ENCODE measurements around the gene ITPA.
A peak's percentile ranks its signal among the peaks of the same experiment; 100 is the strongest.

Gene ITPA

DNA sequence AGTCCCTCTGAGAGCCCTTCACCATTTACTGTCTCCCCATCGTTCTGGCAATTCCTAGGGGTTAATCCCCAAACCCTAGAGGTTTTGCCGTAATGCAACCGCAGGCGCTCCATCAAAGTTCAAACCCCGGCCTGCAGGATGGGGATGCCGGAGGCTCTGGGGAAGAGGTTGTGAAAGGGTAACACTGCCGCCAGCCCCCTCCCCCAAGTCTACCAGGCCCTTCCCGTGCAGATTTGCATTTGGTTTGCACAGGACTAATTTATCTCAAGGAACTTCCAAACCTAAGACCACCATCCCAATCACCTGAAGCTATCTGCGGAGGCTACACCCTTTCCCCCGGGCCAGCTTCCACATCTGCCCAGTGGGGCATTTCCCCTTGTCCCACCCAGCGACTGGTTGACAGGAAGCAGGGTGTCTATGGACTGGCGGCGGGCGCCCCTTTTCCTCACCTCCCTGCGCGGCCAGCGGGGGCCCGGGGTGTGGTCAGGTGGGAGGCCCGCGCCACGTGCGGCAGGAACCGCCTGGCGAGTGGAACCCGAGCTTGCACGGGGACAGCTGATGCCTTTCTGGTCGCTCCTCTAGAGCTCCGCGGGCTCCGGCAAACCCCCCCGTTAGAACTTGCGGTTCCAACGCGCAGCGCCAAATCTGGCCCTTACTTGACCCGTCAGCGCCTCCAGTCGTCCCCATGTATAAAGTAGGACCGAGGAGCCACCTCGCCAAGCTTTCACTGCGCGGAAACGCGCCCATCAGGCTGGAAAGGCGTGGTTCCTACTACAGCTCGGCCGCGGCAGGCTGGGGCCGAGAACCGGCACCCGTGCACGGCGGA lies 39.1 kb downstream of the ITPA start:
- Histone ChIP-seq H3K9me3 (ENCODE audit: control insufficient read depth, insufficient read depth, low read length) (no peaks in the 10 kb centered on the region), H3K36me3 (ENCODE audit: insufficient read depth, low read length) (no peaks in the 10 kb centered on the region), H3K9ac (ENCODE audit: low read depth, low read length) (peak overlapping the region; percentile 41; the same call in 1 of the 2 replicates), H3K4me1 (ENCODE audit: insufficient read depth, low read length) (peaks cover 10% of the 10 kb centered on the region; the same call in 1 of the 2 replicates)

DNA sequence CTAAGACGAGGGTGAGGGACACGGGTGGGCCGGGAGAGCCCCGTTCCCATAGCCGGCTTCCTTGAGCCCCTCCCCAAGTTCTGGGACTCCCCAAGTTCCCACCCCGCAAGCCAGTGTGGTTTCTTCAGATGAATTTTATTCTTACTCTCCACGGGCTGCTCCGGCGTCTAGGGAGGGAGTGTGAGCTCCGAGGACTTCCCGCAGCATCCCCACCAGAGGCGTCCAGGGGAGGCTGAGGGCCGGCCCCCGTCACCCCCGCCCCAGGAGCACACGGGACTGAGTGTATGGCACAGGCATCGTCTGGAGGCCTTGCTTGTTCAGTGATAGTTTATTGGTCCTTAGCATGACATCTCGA lies 39.7 kb downstream of the ITPA start:
- peak overlapping the region; percentile 41; the same call in 1 of the 2 replicates for H3K9ac ChIP-seq (ENCODE audit: low read depth, low read length)
- no peaks in the 10 kb centered on the region for H3K9me3 ChIP-seq (ENCODE audit: control insufficient read depth, insufficient read depth, low read length)
- H3K36me3 ChIP-seq (ENCODE audit: insufficient read depth, low read length): no peaks in the 10 kb centered on the region
- H3K4me1 ChIP-seq (ENCODE audit: insufficient read depth, low read length): peaks cover 10% of the 10 kb centered on the region; the same call in 1 of the 2 replicates

GRCh38 chr20:3250091-3250504 lies 40.8 kb downstream of the ITPA start:
- no peak overlapping the region for H3K9ac ChIP-seq (ENCODE audit: low read depth, low read length)
- H3K9me3 ChIP-seq (ENCODE audit: control insufficient read depth, insufficient read depth, low read length): no peaks in the 10 kb centered on the region
- peaks cover 10% of the 10 kb centered on the region; the same call in 1 of the 2 replicates for H3K4me1 ChIP-seq (ENCODE audit: insufficient read depth, low read length)
- no peaks in the 10 kb centered on the region for H3K36me3 ChIP-seq (ENCODE audit: insufficient read depth, low read length)

DNA sequence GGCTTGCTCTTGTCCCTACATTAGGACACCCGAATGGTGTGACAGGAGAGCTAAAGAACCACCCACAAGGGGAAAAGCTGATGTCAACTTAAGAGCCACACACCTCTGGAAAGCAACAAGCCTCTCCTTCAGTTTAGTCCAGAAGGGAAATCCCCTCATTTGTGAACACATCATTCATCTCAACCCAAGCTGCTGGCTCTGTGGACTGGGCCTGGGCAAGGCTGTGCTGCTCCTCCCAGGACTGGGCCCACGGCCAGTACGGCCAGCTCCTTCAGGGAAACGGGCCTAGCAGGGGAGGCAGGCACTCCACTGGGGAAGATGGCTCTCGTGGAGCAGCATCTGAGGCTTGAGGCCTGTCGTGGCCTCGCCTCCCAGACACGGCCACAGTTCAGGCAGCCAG lies 42.5 kb downstream of the ITPA start:
- H3K4me1 ChIP-seq (ENCODE audit: insufficient read depth, low read length): peaks cover 10% of the 10 kb centered on the region; the same call in 1 of the 2 replicates
- no peaks in the 10 kb centered on the region for H3K9me3 ChIP-seq (ENCODE audit: control insufficient read depth, insufficient read depth, low read length)
- H3K9ac ChIP-seq (ENCODE audit: low read depth, low read length): no peak overlapping the region
- H3K36me3 ChIP-seq (ENCODE audit: insufficient read depth, low read length): no peaks in the 10 kb centered on the region

DNA sequence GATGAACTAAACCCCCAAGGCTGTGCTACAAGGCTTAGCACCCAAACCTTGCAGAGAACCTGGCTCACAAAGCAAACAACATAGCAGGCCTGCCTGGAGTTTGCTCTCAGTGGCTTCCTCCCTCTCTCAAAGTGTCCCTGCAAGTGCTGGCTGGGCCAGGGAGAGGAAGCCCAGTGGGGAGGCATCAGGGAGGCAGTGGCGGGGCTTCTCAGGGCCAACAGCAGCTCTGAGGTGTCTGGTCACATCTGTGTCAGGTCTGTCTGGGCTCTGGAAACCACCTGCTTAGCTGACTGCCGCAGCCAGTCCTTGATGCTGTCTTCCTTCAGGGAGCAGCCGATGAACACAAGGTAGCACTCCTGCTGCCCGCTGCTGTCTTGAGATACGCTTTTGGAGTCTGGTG lies 46.4 kb downstream of the ITPA start:
- Histone ChIP-seq H3K36me3 (ENCODE audit: insufficient read depth, low read length) (no peaks in the 10 kb centered on the region), H3K4me1 (ENCODE audit: insufficient read depth, low read length) (no peaks in the 10 kb centered on the region), H3K9ac (ENCODE audit: low read depth, low read length) (no peak overlapping the region)

DNA sequence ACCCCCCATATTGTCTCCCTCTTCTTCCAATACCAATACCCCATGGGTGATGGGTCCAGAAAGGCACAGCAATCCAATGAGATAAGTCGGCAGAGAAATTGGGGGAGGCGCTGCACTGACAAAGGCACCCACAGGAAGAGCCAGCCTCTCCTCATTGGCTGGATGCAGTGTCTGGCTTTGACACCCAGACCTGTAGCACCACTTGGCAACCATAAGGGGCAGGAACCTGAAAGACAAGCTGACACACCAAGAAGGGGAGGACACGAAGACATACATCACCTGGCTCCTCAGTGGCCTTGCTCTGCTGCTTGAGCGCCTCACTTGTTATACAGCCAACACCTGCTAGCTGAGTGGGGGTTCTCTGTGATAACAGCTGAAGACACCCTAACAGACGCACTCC lies 49.1 kb downstream of the ITPA start:
- H3K4me1 ChIP-seq (ENCODE audit: insufficient read depth, low read length): no peaks in the 10 kb centered on the region
- H3K9ac ChIP-seq (ENCODE audit: low read depth, low read length): no peak overlapping the region
- no peaks in the 10 kb centered on the region for H3K9me3 ChIP-seq (ENCODE audit: control insufficient read depth, insufficient read depth, low read length)
- no peaks in the 10 kb centered on the region for H3K36me3 ChIP-seq (ENCODE audit: insufficient read depth, low read length)

More for the DNA sequence above, 46.4 kb downstream of the ITPA start:
- no peaks in the 10 kb centered on the region for H3K9me3 ChIP-seq (ENCODE audit: control insufficient read depth, insufficient read depth, low read length)

GRCh38 chr20:3262566-3262965 lies 53.3 kb downstream of the ITPA start:
- Histone ChIP-seq H3K36me3 (ENCODE audit: insufficient read depth, low read length) (no peaks in the 10 kb centered on the region), H3K4me1 (ENCODE audit: insufficient read depth, low read length) (no peaks in the 10 kb centered on the region), H3K9ac (ENCODE audit: low read depth, low read length) (no peak overlapping the region), H3K9me3 (ENCODE audit: control insufficient read depth, insufficient read depth, low read length) (no peaks in the 10 kb centered on the region)

- no peaks in the 10 kb centered on the region for H3K9me3 ChIP-seq (ENCODE audit: control insufficient read depth, insufficient read depth, low read length)
- H3K9ac ChIP-seq (ENCODE audit: low read depth, low read length): no peak overlapping the region
- H3K36me3 ChIP-seq (ENCODE audit: insufficient read depth, low read length): no peaks in the 10 kb centered on the region
- no peaks in the 10 kb centered on the region for H3K4me1 ChIP-seq (ENCODE audit: insufficient read depth, low read length)
Measured at GRCh38 chr20:3270051-3270450, 60.8 kb downstream of the ITPA start.

GRCh38 chr20:3273371-3273770 lies 64.1 kb downstream of the ITPA start:
- H3K36me3 ChIP-seq (ENCODE audit: insufficient read depth, low read length): no peaks in the 10 kb centered on the region
- H3K9me3 ChIP-seq (ENCODE audit: control insufficient read depth, insufficient read depth, low read length): no peaks in the 10 kb centered on the region
- H3K4me1 ChIP-seq (ENCODE audit: insufficient read depth, low read length): no peaks in the 10 kb centered on the region
- no peak overlapping the region for H3K9ac ChIP-seq (ENCODE audit: low read depth, low read length)
